ENCODE measurements around the gene GUCY1A2.
A peak's percentile ranks its signal among the peaks of the same experiment; 100 is the strongest.

The GUCY1A2 gene

GRCh38 chr11:107043242-107044006, 25.1 kb upstream of the GUCY1A2 start:
- TF ChIP-seq, protein P1, sequence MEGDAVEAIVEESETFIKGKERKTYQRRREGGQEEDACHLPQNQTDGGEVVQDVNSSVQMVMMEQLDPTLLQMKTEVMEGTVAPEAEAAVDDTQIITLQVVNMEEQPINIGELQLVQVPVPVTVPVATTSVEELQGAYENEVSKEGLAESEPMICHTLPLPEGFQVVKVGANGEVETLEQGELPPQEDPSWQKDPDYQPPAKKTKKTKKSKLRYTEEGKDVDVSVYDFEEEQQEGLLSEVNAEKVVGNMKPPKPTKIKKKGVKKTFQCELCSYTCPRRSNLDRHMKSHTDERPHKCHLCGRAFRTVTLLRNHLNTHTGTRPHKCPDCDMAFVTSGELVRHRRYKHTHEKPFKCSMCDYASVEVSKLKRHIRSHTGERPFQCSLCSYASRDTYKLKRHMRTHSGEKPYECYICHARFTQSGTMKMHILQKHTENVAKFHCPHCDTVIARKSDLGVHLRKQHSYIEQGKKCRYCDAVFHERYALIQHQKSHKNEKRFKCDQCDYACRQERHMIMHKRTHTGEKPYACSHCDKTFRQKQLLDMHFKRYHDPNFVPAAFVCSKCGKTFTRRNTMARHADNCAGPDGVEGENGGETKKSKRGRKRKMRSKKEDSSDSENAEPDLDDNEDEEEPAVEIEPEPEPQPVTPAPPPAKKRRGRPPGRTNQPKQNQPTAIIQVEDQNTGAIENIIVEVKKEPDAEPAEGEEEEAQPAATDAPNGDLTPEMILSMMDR (IDR thresholded peaks at IDR 0.05; ENCODE audit: insufficient read depth, low read length, poor library complexity, severe bottlenecking): no peak
- Histone ChIP-seq H3K4me3 (replicated peaks; ENCODE audit: low read depth, low read length) (no peak overlapping the region), H3K27me3 (replicated peaks; ENCODE audit: control insufficient read depth, insufficient read depth, low read length) (no peaks in the 10 kb centered on the region), H3K36me3 (ENCODE audit: control insufficient read depth, insufficient read depth, low read length) (no peaks in the 10 kb centered on the region)
- peak; percentile 49 for DNase-seq (ENCODE audit: extremely low read depth, insufficient read length)

DNA sequence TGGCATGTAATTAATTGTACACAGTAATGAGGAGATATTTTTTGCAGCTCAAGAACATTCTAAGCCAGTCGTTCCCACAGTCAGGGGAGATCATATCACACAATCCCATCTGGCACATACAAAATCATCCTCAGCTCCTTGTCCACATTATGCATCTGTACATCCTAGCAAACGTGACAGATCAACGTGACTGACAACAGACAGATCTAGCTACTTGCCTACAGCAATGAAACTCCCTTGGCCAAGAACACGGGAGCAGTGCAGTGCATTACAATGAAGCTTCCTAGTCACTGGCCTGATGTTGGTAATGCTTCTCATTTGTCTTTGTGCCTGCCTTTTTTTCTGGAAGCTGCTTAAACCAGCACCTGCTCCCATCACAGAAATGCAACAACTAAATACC, 24.5 kb upstream of the GUCY1A2 start:
- DNase-seq (ENCODE audit: extremely low read depth, insufficient read length): no peak
- H3K27me3 ChIP-seq (replicated peaks; ENCODE audit: control insufficient read depth, insufficient read depth, low read length): no peaks in the 10 kb centered on the region
- H3K36me3 ChIP-seq (ENCODE audit: control insufficient read depth, insufficient read depth, low read length): no peaks in the 10 kb centered on the region
- no peak overlapping the region for H3K4me3 ChIP-seq (replicated peaks; ENCODE audit: low read depth, low read length)
- TF ChIP-seq, protein P1 (IDR thresholded peaks at IDR 0.05; ENCODE audit: insufficient read depth, low read length, poor library complexity, severe bottlenecking): no peak

DNA sequence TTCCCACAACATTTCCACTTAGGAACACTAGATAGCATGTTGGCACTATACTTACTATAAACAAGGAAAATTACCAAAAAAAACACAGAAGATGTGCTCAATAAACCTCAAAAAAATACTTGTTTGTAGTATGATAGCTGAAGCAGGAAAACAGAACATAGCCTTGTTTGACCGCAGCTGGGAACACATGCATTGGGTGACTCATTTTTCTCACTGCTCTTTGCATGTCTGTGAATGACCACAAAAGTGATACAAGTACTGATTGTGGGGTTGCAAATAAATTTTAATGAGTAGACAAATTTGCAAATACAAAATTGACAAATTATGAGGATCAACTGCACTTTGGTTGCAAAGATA, 22.8 kb upstream of the GUCY1A2 start:
- TF ChIP-seq, protein P1 (IDR thresholded peaks at IDR 0.05; ENCODE audit: insufficient read depth, low read length, poor library complexity, severe bottlenecking): no peak
- Histone ChIP-seq H3K36me3 (ENCODE audit: control insufficient read depth, insufficient read depth, low read length) (no peaks in the 10 kb centered on the region), H3K4me3 (replicated peaks; ENCODE audit: low read depth, low read length) (no peak overlapping the region), H3K27me3 (replicated peaks; ENCODE audit: control insufficient read depth, insufficient read depth, low read length) (no peaks in the 10 kb centered on the region)
- peak; percentile 25 for DNase-seq (ENCODE audit: extremely low read depth, insufficient read length)

DNA sequence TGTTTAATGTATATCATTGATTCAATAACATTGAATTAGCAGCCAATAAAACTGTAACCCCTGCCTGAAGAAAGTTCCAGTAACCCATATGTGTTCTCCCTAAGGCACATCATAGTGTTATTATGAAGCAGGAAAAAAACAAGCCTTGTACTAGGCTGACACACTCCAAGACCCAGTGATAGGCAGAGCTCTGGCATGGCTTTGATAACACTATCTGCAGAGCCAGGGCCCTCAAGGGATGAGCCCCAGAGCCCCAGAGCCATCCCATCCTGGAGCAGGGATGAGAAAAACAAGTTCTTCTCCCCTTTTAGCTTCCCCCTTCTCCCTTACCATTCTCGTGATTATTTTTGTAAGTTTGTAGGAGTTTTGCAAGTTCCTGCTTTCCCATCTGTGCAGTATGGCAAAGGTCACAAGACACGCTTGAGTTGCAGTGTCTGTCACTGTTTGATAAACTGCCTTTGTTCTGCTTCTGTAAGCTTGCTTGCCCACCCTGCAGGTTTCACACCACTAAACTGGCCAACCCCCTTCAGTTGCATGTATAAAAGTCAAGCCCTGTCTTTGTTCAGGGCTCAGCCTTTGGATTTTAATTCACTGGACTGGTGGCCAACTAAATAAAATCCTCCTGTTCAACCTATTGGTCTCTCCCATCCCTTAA, 22.3 kb upstream of the GUCY1A2 start:
- Histone ChIP-seq H3K36me3 (ENCODE audit: control insufficient read depth, insufficient read depth, low read length) (no peaks in the 10 kb centered on the region), H3K27me3 (replicated peaks; ENCODE audit: control insufficient read depth, insufficient read depth, low read length) (no peaks in the 10 kb centered on the region), H3K4me3 (replicated peaks; ENCODE audit: low read depth, low read length) (no peak overlapping the region)
- TF ChIP-seq, protein P1 (IDR thresholded peaks at IDR 0.05; ENCODE audit: insufficient read depth, low read length, poor library complexity, severe bottlenecking): no peak
- peak; percentile 1 for DNase-seq (ENCODE audit: extremely low read depth, insufficient read length)

DNA sequence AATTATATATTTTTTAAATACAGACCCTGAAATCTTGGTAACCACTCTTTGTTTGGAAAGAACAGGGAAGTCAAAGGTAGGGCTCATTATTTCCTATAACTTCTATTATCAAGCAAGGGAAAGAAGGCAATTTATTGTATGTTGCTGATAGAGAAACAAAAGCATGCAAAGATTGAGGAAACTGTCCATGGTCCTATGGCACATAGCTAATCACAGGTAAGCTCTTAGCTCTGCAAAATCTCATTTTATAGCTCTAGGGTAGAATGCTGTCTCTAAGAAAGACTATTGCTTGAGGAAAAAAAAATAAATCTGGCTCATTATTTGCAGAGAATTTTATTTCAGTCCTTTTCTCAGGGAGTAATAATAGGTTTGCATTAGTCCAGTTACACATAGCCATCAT, 7.4 kb upstream of the GUCY1A2 start:
- no peaks in the 10 kb centered on the region for H3K36me3 ChIP-seq (ENCODE audit: control insufficient read depth, insufficient read depth, low read length)
- TF ChIP-seq, protein P1 (IDR thresholded peaks at IDR 0.05; ENCODE audit: insufficient read depth, low read length, poor library complexity, severe bottlenecking): no peak
- no peak for DNase-seq (ENCODE audit: extremely low read depth, insufficient read length)
- no peak overlapping the region for H3K4me3 ChIP-seq (replicated peaks; ENCODE audit: low read depth, low read length)
- H3K27me3 ChIP-seq (replicated peaks; ENCODE audit: control insufficient read depth, insufficient read depth, low read length): no peaks in the 10 kb centered on the region
